Activated CD4-positive, alpha-beta T cell treated with anti-CD3 and anti-CD28 coated beads for 36 hours (primary cell): ENCODE results near the gene NUFIP1. TPM values are rescaled to one million over a fixed set of nuclear protein-coding genes. Genes with fewer than 3 reads are reported as not detected.
A peak's percentile ranks its signal among the peaks of the same experiment; 100 is the strongest.

Experiments
- ATAC-seq: fragments of 200-7000 bp; cut with Tn5 transposase; one replicate; pipeline ENCODE4 v1.10.0; 2021; ENCODE audit warnings: mild to moderate bottlenecking, moderate library complexity
- CTCF ChIA-PET: fragments of 350-600 bp; sonication (Branson Sonifier 250); formaldehyde crosslinking; loops from one replicate; lab custom pipeline; 2021; ENCODE audit warnings: antibody characterized with exemption; lab: Charles Lee
- POLR2A ChIA-PET: fragments of 350-600 bp; sonication (Branson Sonifier 250); formaldehyde crosslinking; loops from one replicate; lab custom pipeline; 2021; ENCODE audit warnings: antibody characterized with exemption, inconsistent platforms; lab: Charles Lee
- DNase-seq: peaks from one replicate; pipeline ENCODE4 v3.0.0-alpha.2; 2020
- H3K27ac Mint-ChIP-seq: one replicate; pipeline ENCODE4 v1.8.0; 2021; ENCODE audit warnings: mixed read lengths
- H3K27me3 Mint-ChIP-seq: one replicate; pipeline ENCODE4 v1.8.0; 2021; ENCODE audit warnings: mixed read lengths
- H3K36me3 Mint-ChIP-seq: one replicate; pipeline ENCODE4 v1.8.0; 2021; ENCODE audit warnings: low read depth, mixed read lengths
- H3K4me1 Mint-ChIP-seq: one replicate; pipeline ENCODE4 v1.8.0; 2021; ENCODE audit warnings: mixed read lengths
- H3K4me3 Mint-ChIP-seq: one replicate; pipeline ENCODE4 v1.8.0; 2021; ENCODE audit warnings: mild to moderate bottlenecking, moderate library complexity, mixed read lengths
- H3K9me3 Mint-ChIP-seq: one replicate; pipeline ENCODE4 v1.8.0; 2021; ENCODE audit warnings: low read depth, mixed read lengths
- intact Hi-C, 2 experiments: fragments of 100-400 bp; cut with DNase I in 1 of 2; cut with micrococcal nuclease in 1 of 2; formaldehyde crosslinking; loops; one replicate each; pipeline versions ENCODE4 v1.14.2 to v1.15.1; 2022 to 2024; cut with DNase I, micrococcal nuclease
- total RNA-seq, 2 experiments: library from RNA; stranded (reverse); gene quantifications; one replicate each; pipeline ENCODE4 v1.2.3, GENCODE V29; 2021

The NUFIP1 gene
- total RNA-seq, 2 experiments from 2014 or later = 10.1 to 13.6 TPM

GRCh38 chr13:44934724-44935123 is 54.5 kb downstream of the NUFIP1 start:
- peaks cover 2% of the 10 kb centered on the region for H3K27me3 Mint-ChIP-seq
- H3K4me1 Mint-ChIP-seq = peaks cover 4% of the 10 kb centered on the region
- intact Hi-C loops = no loop called here
- POLR2A ChIA-PET = no interaction called here
- H3K36me3 Mint-ChIP-seq = no peaks in the 10 kb centered on the region
- peak; percentile 55 for ATAC-seq
- H3K27ac Mint-ChIP-seq = peak overlapping the region; percentile 55
- CTCF ChIA-PET = interaction anchor here (0.6 kb wide), 1 partner anchor 16 kb away, joined by 3 read pairs; no protein-coding TSS in a partner anchor
- no peaks in the 10 kb centered on the region for H3K9me3 Mint-ChIP-seq
- no peak for DNase-seq
- H3K4me3 Mint-ChIP-seq = no peak overlapping the region

GRCh38 chr13:44932850-44933251 is 56.4 kb downstream of the NUFIP1 start:
- intact Hi-C loops = no loop called here
- no peaks in the 10 kb centered on the region for H3K9me3 Mint-ChIP-seq
- H3K27ac Mint-ChIP-seq = no peak overlapping the region
- no peak overlapping the region for H3K4me3 Mint-ChIP-seq
- ChIA-PET CTCF (interaction anchor here (1.4 to 1.7 kb wide), 2 partner anchors 41 to 449 kb away, joined by 4 read pairs; no protein-coding TSS in a partner anchor), POLR2A (no interaction called here)
- DNase-seq (no peak), ATAC-seq (no peak)
- peaks cover 2% of the 10 kb centered on the region for H3K27me3 Mint-ChIP-seq
- no peaks in the 10 kb centered on the region for H3K36me3 Mint-ChIP-seq
- peaks cover 4% of the 10 kb centered on the region for H3K4me1 Mint-ChIP-seq

GRCh38 chr13:44932171-44932849 is 57.0 kb downstream of the NUFIP1 start:
- CTCF ChIA-PET = interaction anchor here (1.7 kb wide), 1 partner anchor 41 kb away, joined by 4 read pairs; no protein-coding TSS in a partner anchor
- POLR2A ChIA-PET = no interaction called here
- Mint-ChIP-seq H3K27ac (no peak overlapping the region), H3K4me1 (peaks cover 4% of the 10 kb centered on the region), H3K36me3 (no peaks in the 10 kb centered on the region), H3K9me3 (no peaks in the 10 kb centered on the region), H3K4me3 (no peak overlapping the region), H3K27me3 (peaks cover 2% of the 10 kb centered on the region)
- ATAC-seq = no peak
- intact Hi-C loops = no loop called here
- no peak for DNase-seq

GRCh38 chr13:44930963-44931623 is 58.2 kb downstream of the NUFIP1 start:
- intact Hi-C loops = no loop called here
- no peak overlapping the region for H3K27ac Mint-ChIP-seq
- peaks cover 4% of the 10 kb centered on the region for H3K4me1 Mint-ChIP-seq
- ChIA-PET CTCF (interaction anchor here (0.7 to 1.0 kb wide), 2 partner anchors 12 to 293 kb away, joined by 3 read pairs; no protein-coding TSS in a partner anchor), POLR2A (no interaction called here)
- no peaks in the 10 kb centered on the region for H3K36me3 Mint-ChIP-seq
- ATAC-seq = no peak
- no peaks in the 10 kb centered on the region for H3K9me3 Mint-ChIP-seq
- no peak overlapping the region for H3K4me3 Mint-ChIP-seq
- peaks cover 2% of the 10 kb centered on the region for H3K27me3 Mint-ChIP-seq
- no peak for DNase-seq

- Mint-ChIP-seq H3K36me3 (no peaks in the 10 kb centered on the region), H3K9me3 (no peaks in the 10 kb centered on the region), H3K4me1 (peaks cover 4% of the 10 kb centered on the region), H3K4me3 (no peak overlapping the region), H3K27ac (no peak overlapping the region), H3K27me3 (peaks cover 5% of the 10 kb centered on the region)
- DNase-seq = no peak
- CTCF ChIA-PET = interaction anchor here (1.0 kb wide), 1 partner anchor 12 kb away, joined by 3 read pairs; no protein-coding TSS in a partner anchor
- POLR2A ChIA-PET = no interaction called here
- ATAC-seq = no peak
- intact Hi-C loops = no loop called here
These were observed 59.0 kb downstream of the NUFIP1 start for GRCh38 chr13:44930280-44930679.

GRCh38 chr13:44929692-44930091 is 59.6 kb downstream of the NUFIP1 start:
- peaks cover 1% of the 10 kb centered on the region for H3K4me1 Mint-ChIP-seq
- no peaks in the 10 kb centered on the region for H3K36me3 Mint-ChIP-seq
- H3K27ac Mint-ChIP-seq = no peak overlapping the region
- no peaks in the 10 kb centered on the region for H3K9me3 Mint-ChIP-seq
- DNase-seq (no peak), ATAC-seq (no peak)
- intact Hi-C loops = no loop called here
- ChIA-PET CTCF (no interaction called here), POLR2A (no interaction called here)
- peaks cover 8% of the 10 kb centered on the region for H3K27me3 Mint-ChIP-seq
- no peak overlapping the region for H3K4me3 Mint-ChIP-seq

- peaks cover 8% of the 10 kb centered on the region for H3K27me3 Mint-ChIP-seq
- intact Hi-C loops = no loop called here
- H3K4me3 Mint-ChIP-seq = no peak overlapping the region
- H3K36me3 Mint-ChIP-seq = no peaks in the 10 kb centered on the region
- H3K9me3 Mint-ChIP-seq = no peaks in the 10 kb centered on the region
- ChIA-PET CTCF (interaction anchor here (1.2 kb wide), 2 partner anchors 9 to 10 kb away, joined by 4 read pairs; no protein-coding TSS in a partner anchor), POLR2A (interaction anchor here (0.6 kb wide), 1 partner anchor 48 kb away, joined by 3 read pairs; no protein-coding TSS in a partner anchor)
- no peak for ATAC-seq
- no peak for DNase-seq
- no peak overlapping the region for H3K27ac Mint-ChIP-seq
- H3K4me1 Mint-ChIP-seq = no peaks in the 10 kb centered on the region
These were observed 61.3 kb downstream of the NUFIP1 start for GRCh38 chr13:44927968-44928367.

- no peak overlapping the region for H3K27ac Mint-ChIP-seq
- H3K4me1 Mint-ChIP-seq = no peaks in the 10 kb centered on the region
- H3K36me3 Mint-ChIP-seq = no peaks in the 10 kb centered on the region
- ATAC-seq (no peak), DNase-seq (no peak)
- intact Hi-C loops = no loop called here
- CTCF ChIA-PET = interaction anchor here (0.7 kb wide), 1 partner anchor 807 kb away, joined by 4 read pairs; no protein-coding TSS in a partner anchor
- no peak overlapping the region for H3K4me3 Mint-ChIP-seq
- no peaks in the 10 kb centered on the region for H3K9me3 Mint-ChIP-seq
- POLR2A ChIA-PET = interaction anchor here (0.7 kb wide), 1 partner anchor 414 kb away, joined by 4 read pairs; no protein-coding TSS in a partner anchor
- H3K27me3 Mint-ChIP-seq = peaks cover 6% of the 10 kb centered on the region
These were observed 67.1 kb downstream of the NUFIP1 start for GRCh38 chr13:44921931-44922758.

- ChIA-PET CTCF (no interaction called here), POLR2A (no interaction called here)
- Mint-ChIP-seq H3K36me3 (no peaks in the 10 kb centered on the region), H3K27ac (no peak overlapping the region), H3K4me3 (no peak overlapping the region), H3K27me3 (peaks cover 6% of the 10 kb centered on the region), H3K9me3 (no peaks in the 10 kb centered on the region), H3K4me1 (no peaks in the 10 kb centered on the region)
- intact Hi-C loops = no loop called here
- no peak for DNase-seq
- ATAC-seq = no peak
These were observed 67.9 kb downstream of the NUFIP1 start for GRCh38 chr13:44921246-44921877.

- intact Hi-C loops = no loop called here
- no peaks in the 10 kb centered on the region for H3K9me3 Mint-ChIP-seq
- ChIA-PET POLR2A (no interaction called here), CTCF (no interaction called here)
- H3K27ac Mint-ChIP-seq = no peak overlapping the region
- H3K36me3 Mint-ChIP-seq = no peaks in the 10 kb centered on the region
- DNase-seq (peak; percentile 11), ATAC-seq (no peak)
- peaks cover under 1% of the 10 kb centered on the region for H3K27me3 Mint-ChIP-seq
- peaks cover 3% of the 10 kb centered on the region for H3K4me1 Mint-ChIP-seq
- H3K4me3 Mint-ChIP-seq = no peak overlapping the region
These were observed 69.3 kb downstream of the NUFIP1 start for GRCh38 chr13:44920013-44920412.
